ENCODE results near the gene CEP128.

The CEP128 gene

GRCh38 chr14:80868260-80868659 lies 73.3 kb downstream of the CEP128 start:
- DNase-seq = no peak

- no peak for DNase-seq
Measured at GRCh38 chr14:80867798-80868197, 73.7 kb downstream of the CEP128 start.

GRCh38 chr14:80867091-80867490 lies 74.4 kb downstream of the CEP128 start:
- no peak for DNase-seq

GRCh38 chr14:80865565-80865964 lies 76.0 kb downstream of the CEP128 start:
- DNase-seq = no peak

- no peak for DNase-seq
Measured at GRCh38 chr14:80862983-80863382, 78.6 kb downstream of the CEP128 start.

- no peak for DNase-seq
Measured at GRCh38 chr14:80862541-80862940, 79.0 kb downstream of the CEP128 start.

GRCh38 chr14:80850197-80850814 lies 91.2 kb downstream of the CEP128 start:
- DNase-seq = no peak

GRCh38 chr14:80847070-80847469 lies 94.5 kb downstream of the CEP128 start:
- no peak for DNase-seq

- DNase-seq = no peak
Measured at GRCh38 chr14:80845856-80846255, 95.7 kb downstream of the CEP128 start.

GRCh38 chr14:80844872-80845271 lies 96.7 kb downstream of the CEP128 start:
- DNase-seq = no peak

- DNase-seq = no peak
Measured at GRCh38 chr14:80839743-80840142, 101.8 kb downstream of the CEP128 start.

GRCh38 chr14:80809663-80810062 lies 131.9 kb downstream of the CEP128 start:
- no peak for DNase-seq

GRCh38 chr14:80805136-80805535 lies 136.4 kb downstream of the CEP128 start:
- DNase-seq = no peak

GRCh38 chr14:80798878-80799277 lies 142.7 kb downstream of the CEP128 start:
- no peak for DNase-seq

GRCh38 chr14:80798211-80798610 lies 143.3 kb downstream of the CEP128 start:
- DNase-seq = no peak

- no peak for DNase-seq
Measured at GRCh38 chr14:80792771-80793170, 148.8 kb downstream of the CEP128 start.

GRCh38 chr14:80787876-80788275 lies 153.7 kb downstream of the CEP128 start:
- DNase-seq = no peak

GRCh38 chr14:80784820-80785219 lies 156.7 kb downstream of the CEP128 start:
- DNase-seq = no peak

GRCh38 chr14:80781972-80782367 lies 159.6 kb downstream of the CEP128 start:
- no peak for DNase-seq

- no peak for DNase-seq
Measured at GRCh38 chr14:80780500-80780899, 161.0 kb downstream of the CEP128 start.

GRCh38 chr14:80776657-80777056 lies 164.9 kb downstream of the CEP128 start:
- DNase-seq = no peak

GRCh38 chr14:80776186-80776585 lies 165.4 kb downstream of the CEP128 start:
- DNase-seq = no peak

GRCh38 chr14:80772504-80772903 lies 169.0 kb downstream of the CEP128 start:
- DNase-seq = no peak

- DNase-seq = no peak
Measured at GRCh38 chr14:80771201-80771600, 170.3 kb downstream of the CEP128 start.

- DNase-seq = no peak
Measured at GRCh38 chr14:80770114-80770908, 171.2 kb downstream of the CEP128 start.

All from stimulated activated CD4-positive, alpha-beta T cell treated with anti-CD3 and anti-CD28 coated beads, Interleukin-1b, Interleukin-23, amount 100 ng/mL, for 48 hours (primary cell).